Measurements from ENCODE around the gene INTS15.
"Not testable (repeated sequence)": the region's sequence is repeated elsewhere in the genome, so short reads cannot be mapped to it uniquely, and the experiment has no call there.

The INTS15 gene

GRCh38 chr7:6589829-6590644 is at the start of gene INTS15:
INTS15 (plus strand) TSS chr7:6590021; CDS start chr7:6590284, 263 bp downstream.
- DNase-seq: peak; percentile 49

DNA sequence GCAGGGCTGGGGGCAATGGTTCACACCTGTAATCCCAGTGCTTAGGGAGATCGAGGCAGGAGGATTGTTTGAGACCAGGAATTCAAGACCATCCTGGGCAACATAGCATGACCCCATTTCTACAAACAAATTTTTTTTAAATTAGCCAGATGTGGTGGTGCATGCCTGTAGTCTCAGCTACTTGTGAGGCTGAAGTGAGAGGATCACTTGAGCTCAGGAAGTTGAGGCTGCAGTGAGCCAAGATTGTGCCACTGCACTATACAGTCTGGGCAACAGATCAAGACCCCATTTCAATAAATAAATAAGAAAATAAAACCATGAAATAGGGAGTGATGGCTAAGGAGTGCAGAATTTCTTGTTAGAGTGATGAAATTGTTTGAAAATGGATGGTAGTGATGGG is 47.5 kb upstream of the INTS15 start:
- DNase-seq: no peak

DNA sequence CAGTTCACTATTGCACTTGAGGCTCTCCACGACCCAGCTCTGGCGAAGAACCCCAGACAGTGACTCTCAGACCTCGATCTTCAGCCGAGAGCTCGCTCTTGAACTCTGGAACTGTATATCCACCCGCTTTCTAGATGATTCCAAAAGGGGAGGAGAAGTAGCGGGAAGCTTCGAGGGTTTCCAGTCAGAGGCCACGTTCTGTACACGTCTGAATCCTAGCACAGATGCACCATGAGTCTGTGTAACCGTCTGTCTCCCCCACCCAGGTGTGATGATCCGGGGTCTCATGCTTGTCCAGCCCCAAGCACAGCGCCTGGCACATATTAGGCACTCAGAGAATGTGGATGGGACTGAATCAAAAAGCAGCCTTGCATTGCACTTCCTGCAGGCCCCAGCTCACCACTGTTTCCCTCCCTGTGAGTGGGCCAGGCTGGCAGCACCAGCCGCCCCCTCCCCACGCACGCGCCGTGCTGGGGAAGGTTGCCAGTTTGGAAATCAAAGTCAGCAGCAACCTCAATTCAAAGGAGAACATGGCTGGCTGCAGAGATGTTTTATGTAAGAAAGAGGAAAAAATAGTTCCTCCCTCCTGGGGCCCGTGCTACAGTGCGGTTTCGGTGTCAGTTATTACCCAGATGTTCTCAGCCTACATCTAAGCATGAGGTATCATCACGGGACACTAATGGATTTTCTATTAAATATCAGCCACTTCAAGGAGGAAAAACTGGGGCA is 44.3 kb upstream of the INTS15 start:
- DNase-seq: no peak

DNA sequence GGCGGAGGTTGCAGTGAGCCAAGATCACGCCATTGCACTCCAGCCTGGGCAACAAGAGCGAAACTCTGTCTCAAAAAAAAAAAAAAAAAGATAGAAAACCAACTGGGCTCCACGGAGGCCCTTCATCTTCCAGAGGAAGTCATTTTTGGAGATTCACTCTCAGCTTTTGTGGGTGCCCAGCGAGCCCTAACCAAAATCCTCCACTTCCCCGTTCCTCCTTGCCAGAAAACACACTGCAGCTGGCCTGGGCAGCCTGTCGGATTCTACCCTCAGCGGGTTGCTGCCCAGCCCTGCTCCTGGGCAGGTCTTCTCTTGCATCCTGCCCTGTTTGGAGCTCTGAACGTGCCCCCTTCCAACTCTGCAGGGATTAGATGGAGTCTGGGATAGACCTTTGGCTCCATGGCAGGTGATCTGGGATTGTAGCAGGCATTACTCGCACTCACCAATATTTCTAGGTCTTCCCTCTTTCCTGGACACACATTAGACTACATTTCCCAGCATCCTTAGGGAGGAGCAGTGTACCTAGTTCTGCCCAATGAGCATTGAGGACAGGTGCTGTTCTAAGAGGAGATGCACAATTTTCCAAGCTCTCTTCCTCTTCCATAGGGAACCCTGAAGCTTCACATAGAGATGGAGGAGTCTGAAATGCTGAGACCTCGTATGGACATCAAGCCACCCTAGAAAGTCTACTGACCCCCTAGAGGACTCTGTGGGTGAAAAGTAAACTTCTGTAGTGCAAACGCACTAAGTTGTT is 43.1 kb upstream of the INTS15 start:
- peak; percentile 38 for DNase-seq

GRCh38 chr7:6547400-6547799 is 42.4 kb upstream of the INTS15 start:
- no peak for DNase-seq

DNA sequence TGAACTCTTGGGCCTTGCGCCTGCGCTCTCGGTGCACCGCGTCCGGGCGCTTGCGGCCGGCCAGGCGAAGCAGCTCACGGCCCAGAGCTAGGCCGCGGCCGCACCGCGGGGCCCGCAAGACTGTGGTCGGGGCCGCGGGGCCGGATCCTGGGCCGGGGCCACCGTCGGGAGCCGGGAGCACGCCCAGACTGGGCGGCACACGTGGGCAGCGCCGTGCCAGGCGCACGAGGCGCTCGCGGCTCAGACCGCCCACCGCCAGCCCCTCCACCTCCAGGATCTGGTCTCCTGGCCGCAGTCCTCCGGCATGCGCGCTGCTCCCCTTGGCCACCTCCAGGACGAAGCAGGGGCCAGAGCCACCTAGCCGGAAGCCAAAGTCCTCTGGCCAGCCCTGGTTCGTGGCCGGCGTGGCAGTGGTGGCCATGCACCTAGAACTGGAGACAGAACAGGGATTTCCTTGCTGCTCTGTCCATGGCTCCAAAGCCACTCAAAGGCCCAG is 38.8 kb upstream of the INTS15 start, which contains the start of gene GRID2IP:
GRID2IP (minus strand) TSS at position 446 of the 496 bp plus-strand sequence; CDS start at position 421, 25 bp downstream.
- DNase-seq: no peak

GRCh38 chr7:6553448-6554044 is 36.3 kb upstream of the INTS15 start:
- no peak for DNase-seq

DNA sequence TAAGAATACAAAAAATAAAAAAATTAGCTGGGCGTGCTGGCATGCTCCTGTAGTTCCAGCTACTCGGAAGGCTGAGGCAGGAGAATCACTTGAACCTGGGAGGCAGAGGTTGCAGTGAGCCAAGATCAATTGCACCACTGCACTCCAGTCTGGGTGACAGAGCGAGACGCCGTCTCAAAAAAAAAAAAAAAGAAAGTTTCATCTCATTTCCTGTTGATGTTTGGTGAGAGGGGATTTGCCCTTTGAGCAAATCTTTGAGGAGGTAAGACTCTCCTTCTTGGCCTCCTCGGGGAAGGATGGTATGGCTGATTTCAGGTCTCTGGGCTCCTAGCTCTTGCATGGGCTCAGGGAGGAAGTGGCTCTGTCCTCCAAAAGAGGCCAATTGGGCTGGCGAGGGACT is 35.0 kb upstream of the INTS15 start:
- no peak for DNase-seq

DNA sequence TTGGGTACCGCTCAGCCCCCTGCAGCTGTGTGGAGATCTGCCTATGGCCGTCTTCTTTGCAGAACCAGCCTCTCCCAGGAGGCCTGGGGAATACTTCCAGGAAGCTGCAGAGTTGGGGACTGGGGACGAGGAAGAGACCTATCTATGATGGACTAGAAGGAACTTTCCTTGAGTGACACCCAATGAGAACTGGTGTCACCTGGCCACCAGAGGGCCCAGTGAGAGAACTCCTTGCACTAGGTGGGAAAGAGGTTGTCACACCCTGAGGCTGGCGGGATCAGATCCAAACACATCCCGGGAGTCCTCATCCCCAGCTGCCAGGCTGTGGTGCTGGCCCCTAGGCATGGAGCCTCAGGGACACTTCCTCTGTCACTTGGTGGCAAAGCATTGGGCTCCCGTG is 33.6 kb upstream of the INTS15 start:
- no peak for DNase-seq

GRCh38 chr7:6558837-6559236 is 31.0 kb upstream of the INTS15 start:
- DNase-seq: peak; percentile 32

- no peak for DNase-seq
These were observed 29.9 kb upstream of the INTS15 start for GRCh38 chr7:6559896-6560295.

- no peak for DNase-seq
These were observed 27.7 kb upstream of the INTS15 start for GRCh38 chr7:6562106-6562505.

GRCh38 chr7:6563936-6564770 is 25.7 kb upstream of the INTS15 start:
- DNase-seq: no peak

GRCh38 chr7:6565655-6566054 is 24.2 kb upstream of the INTS15 start:
- DNase-seq: no peak

GRCh38 chr7:6567886-6568285 is 21.9 kb upstream of the INTS15 start:
- DNase-seq: no peak

DNA sequence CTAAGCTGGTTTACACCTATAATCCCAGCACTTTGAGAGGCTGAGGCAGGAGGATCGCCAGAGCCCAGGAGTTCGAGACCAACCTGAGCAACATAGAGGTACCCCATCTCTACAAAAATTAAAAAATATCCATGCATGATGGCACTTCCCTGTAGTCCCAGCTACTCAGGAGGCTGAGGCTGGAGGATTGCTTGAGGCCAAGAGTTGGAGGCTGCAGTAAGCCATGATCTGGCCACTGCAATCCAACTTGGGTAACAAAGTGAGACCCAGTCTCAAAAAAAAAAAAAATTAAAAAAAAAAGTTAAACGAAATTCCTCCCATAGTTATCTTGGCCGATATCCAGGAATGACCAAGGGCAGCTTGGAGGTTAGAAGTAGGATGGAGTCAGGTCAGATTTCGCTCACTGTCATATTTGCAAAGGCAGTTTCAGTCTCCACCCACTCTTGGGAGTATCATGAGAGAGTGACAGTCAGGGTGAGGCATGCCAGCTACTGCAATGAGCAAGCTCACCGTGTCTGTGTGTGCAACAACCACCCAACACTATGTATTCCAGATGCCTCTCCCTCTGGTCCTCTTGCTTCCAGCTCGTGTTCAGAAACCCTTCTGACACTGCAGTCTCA is 18.6 kb upstream of the INTS15 start:
- DNase-seq: no peak

GRCh38 chr7:6575281-6576023 is 14.4 kb upstream of the INTS15 start:
- DNase-seq: no peak

DNA sequence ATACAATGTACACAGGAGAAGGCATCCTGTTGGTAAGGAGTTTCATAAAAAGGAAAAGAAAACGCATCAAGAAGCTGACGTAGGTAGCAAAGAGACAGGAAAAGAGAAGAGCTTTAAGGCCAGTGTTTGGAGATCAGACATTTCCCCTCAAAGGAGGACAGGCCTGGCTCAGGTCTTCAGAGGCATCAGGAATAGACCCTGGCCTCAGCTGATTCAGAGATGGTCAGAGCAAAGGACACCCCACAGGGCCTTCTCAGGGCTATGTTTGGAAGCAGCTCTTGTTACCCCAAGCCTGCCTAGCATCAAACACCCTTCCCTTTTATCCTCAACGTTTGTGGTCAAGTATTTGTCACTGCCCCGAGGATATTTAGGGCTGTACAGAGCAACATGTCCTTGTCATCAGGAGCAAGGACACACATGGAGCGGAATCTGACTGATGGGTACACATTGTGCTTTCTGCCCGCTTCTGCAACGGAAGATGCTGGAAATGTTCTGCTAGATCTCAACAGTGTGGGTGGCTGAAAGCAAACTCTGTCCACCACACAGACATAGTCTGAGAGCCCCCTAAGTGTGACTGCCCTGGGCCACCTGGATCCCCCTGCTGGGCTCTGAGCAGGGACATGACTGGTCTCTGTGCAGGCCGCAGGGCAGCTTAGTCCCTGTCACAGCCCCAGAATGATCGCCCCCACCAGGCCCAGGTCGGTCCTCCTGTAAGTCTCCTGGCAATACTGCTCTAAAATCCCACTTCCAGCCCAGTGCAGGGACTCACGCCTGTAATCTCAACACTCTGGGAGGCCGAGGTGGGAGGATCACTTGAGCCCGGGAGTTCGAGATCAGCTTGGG is 13.6 kb upstream of the INTS15 start:
- DNase-seq: no peak

GRCh38 chr7:6576867-6577368 is 12.9 kb upstream of the INTS15 start:
- not testable (repeated sequence) for DNase-seq

All from NCI-H526 treated with DMSO at 0.1 percent for 48 hours (cell line).